SK-N-SH treated with all-trans-retinoic acid at 6 μM for 48 hours (cell line): Measurements from ENCODE around the gene HCFC1.

Experiments used
- ARNTL ChIP-seq: fragments of 450-650 bp; formaldehyde crosslinking; IDR thresholded peaks from 2 replicates; pipeline ENCODE4 v1.5.0; 2020; ENCODE audit warnings: low read depth, mild to moderate bottlenecking, moderate library complexity, borderline replicate concordance
- GLIS3 ChIP-seq: fragments of 250-450 bp; sonication (Bioruptor Pico); IDR thresholded peaks from 2 replicates; pipeline ENCODE4 v1.5.0; 2020; ENCODE audit warnings: mild to moderate bottlenecking, moderate library complexity
- OSR1 ChIP-seq: fragments of 250-450 bp; sonication (Bioruptor Pico); IDR thresholded peaks from 2 replicates; pipeline ENCODE4 v1.8.0; 2022; ENCODE audit warnings: moderate library complexity, mild to moderate bottlenecking, inconsistent platforms
- RARB ChIP-seq: fragments of 250-450 bp; sonication (Bioruptor Pico); IDR thresholded peaks from 2 replicates; pipeline ENCODE4 v1.8.0; 2021; ENCODE audit warnings: mild to moderate bottlenecking, moderate library complexity
- SNAI2 ChIP-seq: fragments of 250-450 bp; sonication (Bioruptor Pico); IDR thresholded peaks from 2 replicates; pipeline ENCODE4 v1.5.0; 2020; ENCODE audit warnings: mild to moderate bottlenecking, moderate library complexity
- ZFP3 ChIP-seq: fragments of 250-450 bp; sonication (Bioruptor Pico); IDR thresholded peaks from 2 replicates; pipeline ENCODE4 v1.5.0; 2020; ENCODE audit warnings: mild to moderate bottlenecking, moderate library complexity
- ZFP30 ChIP-seq: fragments of 450-650 bp; formaldehyde crosslinking; IDR thresholded peaks from 2 replicates; pipeline ENCODE4 v1.5.0; 2022; ENCODE audit warnings: mild to moderate bottlenecking, moderate library complexity
- ZNF70 ChIP-seq: fragments of 450-650 bp; formaldehyde crosslinking; IDR thresholded peaks from 2 replicates; pipeline ENCODE4 v1.5.0; 2020; ENCODE audit warnings: mild to moderate bottlenecking, moderate library complexity
- TF ChIP-seq, protein P1 (sequence below): fragments of 250-450 bp; sonication (Bioruptor Pico); IDR thresholded peaks from 2 replicates; pipeline ENCODE4 v1.5.1; 2020; ENCODE audit warnings: low read depth, mild to moderate bottlenecking, moderate library complexity
- TF ChIP-seq, protein P2 (sequence below): fragments of 250-450 bp; sonication (Bioruptor Pico); IDR thresholded peaks from 2 replicates; pipeline ENCODE4 v1.5.0; 2020; ENCODE audit warnings: mild to moderate bottlenecking, moderate library complexity

DNA sequence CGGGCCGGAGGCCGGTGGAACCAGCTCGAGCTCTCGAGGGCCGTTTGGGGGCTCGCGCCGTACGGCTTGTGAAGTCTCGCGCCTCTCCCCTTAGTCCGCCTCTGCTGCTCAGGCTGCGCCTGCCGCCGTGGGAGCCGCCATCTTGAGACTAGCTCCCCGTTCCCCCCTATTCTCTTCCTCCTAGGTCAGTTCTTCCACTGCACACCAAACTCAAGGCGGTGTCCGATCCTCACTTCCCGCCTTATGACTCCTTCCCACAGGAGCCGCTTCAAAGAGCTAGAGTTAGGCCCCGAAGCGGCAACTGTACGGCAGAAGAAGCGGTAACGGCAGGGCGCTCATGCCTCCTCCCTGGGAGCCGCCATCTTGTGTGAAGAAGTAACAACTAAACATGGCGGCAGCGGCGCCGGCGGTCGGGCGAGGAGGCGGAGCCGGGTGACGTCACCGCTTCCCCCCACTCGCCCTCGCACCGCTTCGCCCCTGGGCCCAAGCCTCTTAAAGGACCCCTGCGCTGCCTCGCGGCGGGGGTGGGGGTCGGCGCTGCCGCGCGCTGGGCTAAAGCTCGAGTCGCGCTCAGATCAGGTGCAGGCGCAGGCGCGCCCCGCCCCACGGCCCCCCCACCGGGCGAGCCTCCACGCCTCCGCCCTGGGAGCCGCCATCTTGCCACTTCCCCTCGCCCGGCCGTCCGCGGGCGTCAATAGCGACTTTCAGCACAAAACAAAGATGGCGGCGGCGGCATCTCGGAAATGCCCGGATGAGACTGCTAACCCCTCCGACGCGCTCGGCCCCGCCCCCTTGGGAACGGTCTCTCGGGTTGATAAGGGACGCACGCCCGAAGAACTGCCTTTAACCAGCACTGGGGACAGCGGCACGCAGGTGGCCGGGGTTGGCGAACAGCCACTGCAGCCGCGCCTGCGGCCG is at the start of gene HCFC1:
- TF ChIP-seq, protein P1, sequence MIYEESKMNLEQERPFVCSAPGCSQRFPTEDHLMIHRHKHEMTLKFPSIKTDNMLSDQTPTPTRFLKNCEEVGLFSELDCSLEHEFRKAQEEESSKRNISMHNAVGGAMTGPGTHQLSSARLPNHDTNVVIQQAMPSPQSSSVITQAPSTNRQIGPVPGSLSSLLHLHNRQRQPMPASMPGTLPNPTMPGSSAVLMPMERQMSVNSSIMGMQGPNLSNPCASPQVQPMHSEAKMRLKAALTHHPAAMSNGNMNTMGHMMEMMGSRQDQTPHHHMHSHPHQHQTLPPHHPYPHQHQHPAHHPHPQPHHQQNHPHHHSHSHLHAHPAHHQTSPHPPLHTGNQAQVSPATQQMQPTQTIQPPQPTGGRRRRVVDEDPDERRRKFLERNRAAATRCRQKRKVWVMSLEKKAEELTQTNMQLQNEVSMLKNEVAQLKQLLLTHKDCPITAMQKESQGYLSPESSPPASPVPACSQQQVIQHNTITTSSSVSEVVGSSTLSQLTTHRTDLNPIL: no peak
- TF ChIP-seq ZFP30 (CRISPR knock-in tag) (peak; percentile 28; the same call in 1 of the 2 replicates), SNAI2 (CRISPR knock-in tag) (0 out of 2 replicates have a peak, but pooled peaks have one; percentile 57), RARB (CRISPR knock-in tag) (no peak), ZFP3 (0 out of 2 replicates have a peak, but pooled peaks have one; percentile 54), OSR1 (CRISPR knock-in tag) (no peak), GLIS3 (CRISPR knock-in tag) (no peak), ARNTL (CRISPR knock-in tag) (no peak), ZNF70 (CRISPR knock-in tag) (no peak)
- TF ChIP-seq, protein P2, sequence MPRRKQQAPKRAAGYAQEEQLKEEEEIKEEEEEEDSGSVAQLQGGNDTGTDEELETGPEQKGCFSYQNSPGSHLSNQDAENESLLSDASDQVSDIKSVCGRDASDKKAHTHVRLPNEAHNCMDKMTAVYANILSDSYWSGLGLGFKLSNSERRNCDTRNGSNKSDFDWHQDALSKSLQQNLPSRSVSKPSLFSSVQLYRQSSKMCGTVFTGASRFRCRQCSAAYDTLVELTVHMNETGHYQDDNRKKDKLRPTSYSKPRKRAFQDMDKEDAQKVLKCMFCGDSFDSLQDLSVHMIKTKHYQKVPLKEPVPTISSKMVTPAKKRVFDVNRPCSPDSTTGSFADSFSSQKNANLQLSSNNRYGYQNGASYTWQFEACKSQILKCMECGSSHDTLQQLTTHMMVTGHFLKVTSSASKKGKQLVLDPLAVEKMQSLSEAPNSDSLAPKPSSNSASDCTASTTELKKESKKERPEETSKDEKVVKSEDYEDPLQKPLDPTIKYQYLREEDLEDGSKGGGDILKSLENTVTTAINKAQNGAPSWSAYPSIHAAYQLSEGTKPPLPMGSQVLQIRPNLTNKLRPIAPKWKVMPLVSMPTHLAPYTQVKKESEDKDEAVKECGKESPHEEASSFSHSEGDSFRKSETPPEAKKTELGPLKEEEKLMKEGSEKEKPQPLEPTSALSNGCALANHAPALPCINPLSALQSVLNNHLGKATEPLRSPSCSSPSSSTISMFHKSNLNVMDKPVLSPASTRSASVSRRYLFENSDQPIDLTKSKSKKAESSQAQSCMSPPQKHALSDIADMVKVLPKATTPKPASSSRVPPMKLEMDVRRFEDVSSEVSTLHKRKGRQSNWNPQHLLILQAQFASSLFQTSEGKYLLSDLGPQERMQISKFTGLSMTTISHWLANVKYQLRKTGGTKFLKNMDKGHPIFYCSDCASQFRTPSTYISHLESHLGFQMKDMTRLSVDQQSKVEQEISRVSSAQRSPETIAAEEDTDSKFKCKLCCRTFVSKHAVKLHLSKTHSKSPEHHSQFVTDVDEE (CRISPR knock-in tag): 0 out of 2 replicates have a peak, but pooled peaks have one; percentile 47
